Measurements from ENCODE around the gene GALNT6.

The GALNT6 gene

DNA sequence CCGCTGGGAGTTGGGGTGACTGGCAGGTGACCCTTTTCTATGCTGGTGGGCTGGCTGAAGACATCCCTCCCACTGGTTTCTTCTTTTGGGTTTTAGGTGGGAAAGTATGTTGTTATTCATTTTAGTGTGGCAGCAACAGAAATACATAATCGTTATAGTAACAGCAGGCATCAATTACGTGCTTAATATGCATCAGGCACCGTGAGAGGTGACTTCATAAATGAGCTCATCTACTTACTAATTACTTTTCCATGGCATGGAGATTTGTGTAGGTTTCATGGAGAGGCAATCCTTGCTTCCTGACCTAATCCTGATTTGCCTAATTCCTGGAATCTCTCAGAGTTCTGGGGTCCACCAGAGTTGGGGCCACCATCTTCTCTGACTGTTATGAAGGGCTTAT is 31.4 kb downstream of the GALNT6 start:
- Histone ChIP-seq H3K27ac (ENCODE audit: low read length) (no peak overlapping the region), H3K36me3 (replicated peaks; ENCODE audit: low read depth, low read length) (peaks cover 79% of the 10 kb centered on the region), H3K27me3 (ENCODE audit: low read depth, low read length) (no peaks in the 10 kb centered on the region), H3K9me3 (ENCODE audit: insufficient read depth, low read length) (no peaks in the 10 kb centered on the region), H4K20me1 (ENCODE audit: insufficient read depth, low read length) (no peaks in the 10 kb centered on the region), H3K4me2 (ENCODE audit: low read length) (no peak overlapping the region), H2AFZ (ENCODE audit: low read depth, low read length) (no peak overlapping the region), H3K79me2 (ENCODE audit: low read length) (no peaks in the 10 kb centered on the region), H3K4me1 (ENCODE audit: low read length) (peaks cover 53% of the 10 kb centered on the region), H3K9ac (ENCODE audit: low read length) (no peak overlapping the region), H3K4me3 (ENCODE audit: low read length) (no peak overlapping the region)
- no peak for TF ChIP-seq EZH2phosphoT487 (IDR thresholded peaks at IDR 0.05; ENCODE audit: low read depth)
- TF ChIP-seq, protein P1, sequence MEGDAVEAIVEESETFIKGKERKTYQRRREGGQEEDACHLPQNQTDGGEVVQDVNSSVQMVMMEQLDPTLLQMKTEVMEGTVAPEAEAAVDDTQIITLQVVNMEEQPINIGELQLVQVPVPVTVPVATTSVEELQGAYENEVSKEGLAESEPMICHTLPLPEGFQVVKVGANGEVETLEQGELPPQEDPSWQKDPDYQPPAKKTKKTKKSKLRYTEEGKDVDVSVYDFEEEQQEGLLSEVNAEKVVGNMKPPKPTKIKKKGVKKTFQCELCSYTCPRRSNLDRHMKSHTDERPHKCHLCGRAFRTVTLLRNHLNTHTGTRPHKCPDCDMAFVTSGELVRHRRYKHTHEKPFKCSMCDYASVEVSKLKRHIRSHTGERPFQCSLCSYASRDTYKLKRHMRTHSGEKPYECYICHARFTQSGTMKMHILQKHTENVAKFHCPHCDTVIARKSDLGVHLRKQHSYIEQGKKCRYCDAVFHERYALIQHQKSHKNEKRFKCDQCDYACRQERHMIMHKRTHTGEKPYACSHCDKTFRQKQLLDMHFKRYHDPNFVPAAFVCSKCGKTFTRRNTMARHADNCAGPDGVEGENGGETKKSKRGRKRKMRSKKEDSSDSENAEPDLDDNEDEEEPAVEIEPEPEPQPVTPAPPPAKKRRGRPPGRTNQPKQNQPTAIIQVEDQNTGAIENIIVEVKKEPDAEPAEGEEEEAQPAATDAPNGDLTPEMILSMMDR (IDR thresholded peaks at IDR 0.05; ENCODE audit: low read depth, low read length): no peak

DNA sequence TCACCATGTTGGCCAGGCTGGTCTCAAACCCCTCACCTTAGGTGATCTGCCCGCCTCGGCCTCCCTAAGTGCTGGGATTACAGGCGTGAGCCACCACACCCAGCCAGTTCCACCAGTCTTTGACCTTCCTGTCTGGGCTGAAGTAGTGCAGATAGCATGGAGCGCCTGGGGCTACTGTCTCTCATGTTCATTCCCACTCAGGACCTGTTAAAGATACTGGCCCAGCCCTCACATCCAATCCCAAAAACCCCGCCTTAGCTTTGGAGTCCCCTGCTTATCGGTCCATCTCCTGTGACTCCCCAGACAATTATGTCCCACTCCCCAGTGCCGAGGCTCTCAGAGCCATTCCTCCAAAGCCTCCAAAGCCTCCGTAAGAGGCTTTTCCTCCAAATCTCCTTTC is 32.7 kb downstream of the GALNT6 start:
- Histone ChIP-seq H3K4me1 (ENCODE audit: low read length) (peaks cover 53% of the 10 kb centered on the region), H3K4me3 (ENCODE audit: low read length) (no peak overlapping the region), H3K36me3 (replicated peaks; ENCODE audit: low read depth, low read length) (peaks cover 74% of the 10 kb centered on the region)

DNA sequence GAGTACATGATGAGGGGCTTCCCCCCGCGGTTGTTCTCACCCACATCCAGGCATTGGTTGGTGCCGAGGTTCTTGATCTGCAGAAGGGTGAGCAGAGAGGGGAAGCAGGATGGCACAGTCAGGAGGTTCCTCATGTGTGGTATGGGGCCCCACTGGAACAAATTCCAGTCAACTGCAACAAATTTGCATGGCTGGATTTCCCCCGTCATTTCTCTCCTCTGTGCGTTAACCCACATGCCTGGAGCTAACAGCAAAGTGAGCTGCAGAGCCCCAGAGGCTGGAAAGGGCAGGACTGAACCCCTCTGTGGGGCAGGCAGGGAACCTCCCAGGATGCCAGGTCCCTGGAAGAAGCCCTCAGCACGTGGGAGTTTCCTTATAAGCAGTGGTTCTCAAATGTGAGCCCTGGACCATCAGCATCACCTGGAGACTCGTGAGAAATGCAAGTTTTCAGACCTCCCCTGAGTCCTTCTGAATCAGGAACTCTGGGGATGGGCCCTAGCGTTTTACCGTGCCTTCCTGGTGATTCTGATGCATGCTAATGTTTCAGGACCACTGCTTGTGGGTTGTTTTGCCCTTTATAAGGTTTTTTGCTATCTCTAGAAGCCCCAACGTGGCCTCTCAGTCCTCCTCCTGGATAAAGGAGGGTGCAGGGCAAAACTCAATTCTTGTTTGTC is 33.7 kb downstream of the GALNT6 start:
- H3K4me3 ChIP-seq (ENCODE audit: low read length): peak overlapping the region; percentile 34; the same call in 1 of the 2 replicates
- no peaks in the 10 kb centered on the region for H3K9me3 ChIP-seq (ENCODE audit: insufficient read depth, low read length)
- no peaks in the 10 kb centered on the region for H3K79me2 ChIP-seq (ENCODE audit: low read length)
- H3K9ac ChIP-seq (ENCODE audit: low read length): peak overlapping the region; percentile 61
- H3K27ac ChIP-seq (ENCODE audit: low read length): peak overlapping the region; percentile 94
- H3K4me1 ChIP-seq (ENCODE audit: low read length): peaks cover 53% of the 10 kb centered on the region
- no peak overlapping the region for H2AFZ ChIP-seq (ENCODE audit: low read depth, low read length)
- no peaks in the 10 kb centered on the region for H3K27me3 ChIP-seq (ENCODE audit: low read depth, low read length)
- H3K36me3 ChIP-seq (replicated peaks; ENCODE audit: low read depth, low read length): peaks cover 70% of the 10 kb centered on the region
- no peak for TF ChIP-seq EZH2phosphoT487 (IDR thresholded peaks at IDR 0.05; ENCODE audit: low read depth)
- TF ChIP-seq, protein P1 (IDR thresholded peaks at IDR 0.05; ENCODE audit: low read depth, low read length): no peak
- H3K4me2 ChIP-seq (ENCODE audit: low read length): peak overlapping the region; percentile 70
- H4K20me1 ChIP-seq (ENCODE audit: insufficient read depth, low read length): no peaks in the 10 kb centered on the region

More for the DNA sequence above, 32.7 kb downstream of the GALNT6 start:
- H4K20me1 ChIP-seq (ENCODE audit: insufficient read depth, low read length): no peaks in the 10 kb centered on the region
- no peaks in the 10 kb centered on the region for H3K79me2 ChIP-seq (ENCODE audit: low read length)
- peak overlapping the region; percentile 12; the same call in 1 of the 2 replicates for H3K4me2 ChIP-seq (ENCODE audit: low read length)
- no peak for TF ChIP-seq EZH2phosphoT487 (IDR thresholded peaks at IDR 0.05; ENCODE audit: low read depth)
- TF ChIP-seq, protein P1 (IDR thresholded peaks at IDR 0.05; ENCODE audit: low read depth, low read length): no peak
- H3K9ac ChIP-seq (ENCODE audit: low read length): no peak overlapping the region; the same call in 1 of the 2 replicates
- H2AFZ ChIP-seq (ENCODE audit: low read depth, low read length): no peak overlapping the region
- H3K9me3 ChIP-seq (ENCODE audit: insufficient read depth, low read length): no peaks in the 10 kb centered on the region
- H3K27ac ChIP-seq (ENCODE audit: low read length): peak overlapping the region; percentile 94
- H3K27me3 ChIP-seq (ENCODE audit: low read depth, low read length): no peaks in the 10 kb centered on the region

DNA sequence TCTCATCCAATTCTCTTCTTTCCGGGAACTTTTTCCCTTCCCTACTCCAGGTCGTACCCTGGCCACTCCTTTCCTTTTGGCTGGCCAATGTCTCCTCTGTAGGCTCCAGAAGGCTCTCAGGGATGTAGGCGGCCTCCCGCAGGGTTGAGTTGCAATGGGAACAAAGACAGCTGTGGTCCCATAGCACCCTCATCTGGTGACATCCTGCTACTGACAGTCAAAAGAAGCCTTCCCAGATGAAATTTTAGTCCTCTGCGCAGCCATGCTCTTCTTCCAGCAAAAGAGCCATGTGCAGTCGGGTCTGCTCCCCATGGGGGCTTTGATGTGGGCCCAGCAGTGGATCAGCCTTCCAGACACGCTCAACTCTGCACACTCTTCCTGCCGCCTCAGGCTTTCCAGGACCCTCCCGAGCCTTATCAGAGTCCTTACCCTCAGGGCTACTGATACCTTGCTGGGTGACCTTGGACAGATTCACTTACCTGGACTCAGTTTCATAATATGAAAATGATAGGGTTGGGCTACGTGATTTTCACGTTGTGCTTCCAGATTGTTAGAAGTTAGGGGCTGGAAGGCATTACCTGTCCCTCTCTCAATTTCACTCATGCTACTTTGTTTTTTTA is 39.2 kb downstream of the GALNT6 start:
- no peaks in the 10 kb centered on the region for H4K20me1 ChIP-seq (ENCODE audit: insufficient read depth, low read length)
- H3K79me2 ChIP-seq (ENCODE audit: low read length): no peaks in the 10 kb centered on the region
- no peak overlapping the region for H3K4me3 ChIP-seq (ENCODE audit: low read length)
- TF ChIP-seq EZH2phosphoT487 (IDR thresholded peaks at IDR 0.05; ENCODE audit: low read depth): no peak
- TF ChIP-seq, protein P1 (IDR thresholded peaks at IDR 0.05; ENCODE audit: low read depth, low read length): peak; percentile 85
- no peaks in the 10 kb centered on the region for H3K27me3 ChIP-seq (ENCODE audit: low read depth, low read length)
- H3K9ac ChIP-seq (ENCODE audit: low read length): no peak overlapping the region; the same call in 1 of the 2 replicates
- no peak overlapping the region for H3K27ac ChIP-seq (ENCODE audit: low read length)
- H3K4me2 ChIP-seq (ENCODE audit: low read length): no peak overlapping the region
- H3K9me3 ChIP-seq (ENCODE audit: insufficient read depth, low read length): no peaks in the 10 kb centered on the region
- H3K36me3 ChIP-seq (replicated peaks; ENCODE audit: low read depth, low read length): peaks cover 37% of the 10 kb centered on the region
- peaks cover 31% of the 10 kb centered on the region for H3K4me1 ChIP-seq (ENCODE audit: low read length)
- no peak overlapping the region for H2AFZ ChIP-seq (ENCODE audit: low read depth, low read length)

Measured in OCI-LY3 (cell line).